ENCODE data around the gene PRAC1. TPM values are rescaled to one million over a fixed set of nuclear protein-coding genes. Genes with fewer than 3 reads are reported as not detected.

The PRAC1 gene
- total and polyA plus RNA-seq, 12 donors = not detected

DNA sequence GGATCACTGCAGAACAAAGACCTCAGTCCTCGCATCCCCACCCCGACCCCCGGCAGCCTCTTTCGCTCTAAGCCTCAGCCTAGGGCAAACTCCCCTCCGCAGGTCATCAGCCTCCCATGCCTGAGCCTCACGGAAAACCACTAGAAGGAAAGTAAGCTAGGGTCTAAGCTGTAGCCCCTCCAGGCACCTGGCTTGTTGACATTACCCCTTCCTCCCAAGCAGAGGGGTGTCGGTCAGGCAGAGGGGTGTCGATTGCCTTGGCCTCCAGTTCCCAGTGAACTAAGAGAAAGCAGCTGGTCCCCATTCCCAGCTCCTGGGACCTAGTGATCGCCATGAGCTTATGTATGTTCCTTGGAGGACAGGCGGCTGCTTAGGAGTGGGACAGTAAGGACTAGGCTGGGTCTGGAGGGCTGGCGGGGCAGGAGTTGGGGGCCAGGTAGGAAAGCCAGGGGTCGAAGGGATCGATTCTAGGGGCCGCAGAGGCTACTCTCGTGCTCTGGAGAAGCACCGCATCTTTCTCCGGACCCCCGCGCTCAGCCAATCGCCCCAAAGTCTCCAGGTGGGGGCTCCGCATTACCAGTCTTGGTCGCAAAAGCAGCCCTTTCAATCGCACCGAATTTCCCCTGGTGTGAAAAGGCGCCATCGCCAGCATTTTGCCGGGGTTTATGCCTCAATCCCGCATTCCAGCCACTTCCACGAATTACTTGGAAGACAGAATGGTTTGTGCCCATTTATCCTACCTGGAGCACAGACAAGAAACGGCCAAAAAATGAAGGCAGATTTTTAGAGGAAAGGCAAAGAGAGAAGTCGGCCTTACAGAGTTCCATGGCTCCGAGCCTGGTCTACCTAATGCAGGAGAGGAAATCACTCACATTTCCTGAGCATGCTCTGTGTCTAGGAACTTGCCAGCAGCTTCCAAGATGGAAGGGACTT, 27.6 kb upstream of the PRAC1 start:
- Histone ChIP-seq H3K9me3 (no peaks in the 10 kb centered on the region), H3K4me3 (no peak overlapping the region), H3K27me3 (peaks cover 41 to 100% (median 99%) of the 10 kb centered on the region in 7 donors), H3K36me3 (no peaks in the 10 kb centered on the region), H3K27ac (no peak overlapping the region), H3K4me1 (peaks cover 0 to 29% (median 4%) of the 10 kb centered on the region in 9 donors)
- no peak for ATAC-seq
- WGBS, 2 donors = 3 to 8% methylated on average over 32 of the region's 32 CpGs
- DNase-seq = no peak
- intact Hi-C loops (cut with DNase I) = no loop called here
- TF ChIP-seq, protein P1, sequence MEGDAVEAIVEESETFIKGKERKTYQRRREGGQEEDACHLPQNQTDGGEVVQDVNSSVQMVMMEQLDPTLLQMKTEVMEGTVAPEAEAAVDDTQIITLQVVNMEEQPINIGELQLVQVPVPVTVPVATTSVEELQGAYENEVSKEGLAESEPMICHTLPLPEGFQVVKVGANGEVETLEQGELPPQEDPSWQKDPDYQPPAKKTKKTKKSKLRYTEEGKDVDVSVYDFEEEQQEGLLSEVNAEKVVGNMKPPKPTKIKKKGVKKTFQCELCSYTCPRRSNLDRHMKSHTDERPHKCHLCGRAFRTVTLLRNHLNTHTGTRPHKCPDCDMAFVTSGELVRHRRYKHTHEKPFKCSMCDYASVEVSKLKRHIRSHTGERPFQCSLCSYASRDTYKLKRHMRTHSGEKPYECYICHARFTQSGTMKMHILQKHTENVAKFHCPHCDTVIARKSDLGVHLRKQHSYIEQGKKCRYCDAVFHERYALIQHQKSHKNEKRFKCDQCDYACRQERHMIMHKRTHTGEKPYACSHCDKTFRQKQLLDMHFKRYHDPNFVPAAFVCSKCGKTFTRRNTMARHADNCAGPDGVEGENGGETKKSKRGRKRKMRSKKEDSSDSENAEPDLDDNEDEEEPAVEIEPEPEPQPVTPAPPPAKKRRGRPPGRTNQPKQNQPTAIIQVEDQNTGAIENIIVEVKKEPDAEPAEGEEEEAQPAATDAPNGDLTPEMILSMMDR (IDR thresholded peaks at IDR 0.05) = no peak

DNA sequence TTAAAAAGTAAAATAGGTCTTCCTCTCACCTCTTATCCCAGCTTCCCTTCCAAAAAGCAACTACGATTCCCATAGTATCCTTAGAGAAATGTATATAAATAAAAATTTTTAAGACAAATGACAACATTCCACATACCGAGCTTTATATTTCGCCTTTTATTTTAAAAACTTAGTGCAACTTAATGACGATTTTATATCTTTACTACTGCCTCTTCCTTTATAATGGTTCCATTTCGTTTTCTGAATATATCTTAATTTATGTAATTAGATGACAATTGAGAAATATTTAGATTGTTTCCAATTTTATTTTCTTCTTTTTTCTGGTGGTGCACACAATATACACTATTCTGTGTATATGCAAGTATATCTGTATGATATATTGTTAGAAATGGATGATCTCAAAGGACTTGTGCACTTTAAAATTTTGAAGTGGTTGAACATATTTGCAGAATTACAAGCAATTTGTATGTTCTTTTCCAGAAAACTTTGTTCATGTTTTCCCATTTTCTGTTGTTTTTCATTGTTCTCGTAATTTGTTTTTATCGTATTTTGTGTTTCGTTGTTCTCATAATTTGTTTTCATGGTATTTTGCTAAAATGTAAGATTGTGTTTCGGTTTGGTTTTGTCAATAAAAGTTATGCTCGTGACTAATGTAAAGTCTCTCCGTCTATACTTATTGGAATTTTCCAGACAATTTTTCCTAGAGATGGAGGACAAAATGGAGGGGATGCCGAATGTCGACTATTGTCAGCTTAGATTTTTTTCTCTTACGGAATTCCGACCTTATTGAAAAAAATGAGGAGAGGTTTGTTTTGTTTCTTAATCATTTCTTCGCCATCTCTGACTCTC, 26.6 kb upstream of the PRAC1 start:
- no peaks in the 10 kb centered on the region for H3K9me3 ChIP-seq
- H3K27me3 ChIP-seq = peaks cover 35 to 100% (median 99%) of the 10 kb centered on the region in 7 donors
- DNase-seq = no peak
- intact Hi-C loops (cut with DNase I) = no loop called here
- no peak for ATAC-seq
- H3K27ac ChIP-seq = no peak overlapping the region
- H3K36me3 ChIP-seq = no peaks in the 10 kb centered on the region
- TF ChIP-seq, protein P1 (IDR thresholded peaks at IDR 0.05) = no peak
- peaks cover 0 to 20% (median 0%) of the 10 kb centered on the region in 9 donors for H3K4me1 ChIP-seq
- WGBS, 2 donors = 19 to 23% methylated on average over 16 of the region's 16 CpGs
- no peak overlapping the region for H3K4me3 ChIP-seq

DNA sequence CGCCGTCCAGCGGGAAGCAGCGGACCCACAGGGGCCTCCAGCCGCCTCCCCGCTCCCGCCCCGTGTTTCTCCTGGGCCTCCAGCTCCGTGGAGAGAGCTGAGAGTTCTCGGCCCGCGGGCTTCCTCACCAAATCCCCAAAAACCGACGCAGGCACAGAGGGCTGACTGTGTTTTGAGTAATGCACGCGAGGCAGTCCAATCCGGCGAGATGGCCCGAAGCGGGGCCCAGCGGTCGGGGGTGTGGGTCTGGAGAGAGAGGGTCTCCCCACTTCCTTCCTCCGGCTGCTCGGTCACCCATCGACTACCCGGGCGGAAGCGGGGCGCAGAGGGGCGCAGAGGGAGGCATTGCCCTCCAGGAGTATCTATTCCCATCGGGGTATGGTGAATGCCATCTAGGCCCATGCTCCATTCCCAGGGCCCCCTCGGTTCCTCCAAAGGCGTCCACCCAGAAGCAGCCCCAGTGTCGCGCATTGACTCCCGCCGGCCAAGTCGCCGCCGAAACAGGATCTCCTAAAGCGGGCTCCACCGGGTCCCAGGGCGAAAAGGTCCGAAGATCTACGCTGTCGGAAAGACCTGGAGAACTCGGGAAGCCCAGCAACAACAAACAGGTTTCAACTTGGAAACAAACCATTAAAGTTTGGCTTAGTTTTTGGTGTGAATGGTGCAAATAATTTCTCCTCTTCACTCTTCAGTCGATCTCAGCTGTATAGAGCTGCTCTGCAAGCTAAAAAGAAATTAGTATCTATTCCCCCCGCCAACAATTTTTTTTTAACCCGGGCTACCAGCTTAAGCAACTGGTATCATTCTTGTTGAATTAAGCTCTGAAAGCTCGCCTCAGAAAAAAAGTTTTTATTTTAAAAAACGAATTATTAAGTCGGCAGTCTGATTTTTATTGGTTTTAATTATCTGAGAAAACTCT, 25.4 kb upstream of the PRAC1 start:
- DNase-seq = no peak
- TF ChIP-seq, protein P1 (IDR thresholded peaks at IDR 0.05) = no peak
- 3 to 6% methylated on average over 53 of the region's 53 CpGs for WGBS, 2 donors

More for the DNA sequence above, 25.4 kb upstream of the PRAC1 start:
- Histone ChIP-seq H3K4me1 (peaks cover 0 to 8% (median 0%) of the 10 kb centered on the region in 9 donors), H3K27me3 (peaks cover 32 to 100% (median 99%) of the 10 kb centered on the region in 7 donors), H3K36me3 (no peaks in the 10 kb centered on the region), H3K4me3 (no peak overlapping the region), H3K9me3 (no peaks in the 10 kb centered on the region), H3K27ac (no peak overlapping the region)
- no peak for ATAC-seq
- intact Hi-C loops (cut with DNase I) = no loop called here
